Epithelial cell of esophagus (primary cell): ENCODE results near the gene TOP1.

ENCODE experiments used
- DNase-seq: peaks from one replicate; pipeline ENCODE4 v3.0.0; 2010; ENCODE audit warnings: low read depth
- H3K4me3 ChIP-seq: 2 replicates; pipeline ENCODE4 v1.5.1; 2011; ENCODE audit warnings: mild to moderate bottlenecking, low read length, control low read depth
- CTCF ChIP-seq: IDR thresholded peaks from 2 replicates; pipeline ENCODE4 v1.5.1; 2011; ENCODE audit warnings: low read depth, mild to moderate bottlenecking, low read length, control low read depth, inconsistent platforms; ENCODE audit not compliant: insufficient read depth; ENCODE audit errors: missing control alignments

TOP1 gene

GRCh38 chr20:41154436-41155176, 126.0 kb downstream of the TOP1 start:
- TF ChIP-seq CTCF = no peak
- no peak for DNase-seq
- H3K4me3 ChIP-seq = no peak overlapping the region

DNA sequence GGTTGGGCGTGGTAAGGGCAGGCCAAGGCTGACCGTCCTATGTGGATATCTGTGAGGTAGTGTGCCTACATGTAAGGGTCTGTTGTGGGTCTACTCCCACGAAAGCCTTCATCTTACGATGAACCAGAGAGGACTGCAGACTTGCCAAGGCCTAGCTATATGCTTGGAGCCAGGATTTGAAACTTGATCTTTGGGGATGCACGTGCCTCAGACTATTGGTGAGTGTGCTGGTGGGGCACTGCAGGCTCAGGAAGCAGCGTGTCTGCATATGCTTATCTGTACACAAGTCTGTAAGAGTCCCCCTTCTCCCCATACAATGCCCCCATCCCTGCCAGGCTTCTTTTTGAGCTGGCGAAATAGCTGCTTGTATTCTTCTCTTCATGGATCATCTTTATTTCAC, 126.6 kb downstream of the TOP1 start:
- H3K4me3 ChIP-seq = no peak overlapping the region
- TF ChIP-seq CTCF = no peak
- no peak for DNase-seq

DNA sequence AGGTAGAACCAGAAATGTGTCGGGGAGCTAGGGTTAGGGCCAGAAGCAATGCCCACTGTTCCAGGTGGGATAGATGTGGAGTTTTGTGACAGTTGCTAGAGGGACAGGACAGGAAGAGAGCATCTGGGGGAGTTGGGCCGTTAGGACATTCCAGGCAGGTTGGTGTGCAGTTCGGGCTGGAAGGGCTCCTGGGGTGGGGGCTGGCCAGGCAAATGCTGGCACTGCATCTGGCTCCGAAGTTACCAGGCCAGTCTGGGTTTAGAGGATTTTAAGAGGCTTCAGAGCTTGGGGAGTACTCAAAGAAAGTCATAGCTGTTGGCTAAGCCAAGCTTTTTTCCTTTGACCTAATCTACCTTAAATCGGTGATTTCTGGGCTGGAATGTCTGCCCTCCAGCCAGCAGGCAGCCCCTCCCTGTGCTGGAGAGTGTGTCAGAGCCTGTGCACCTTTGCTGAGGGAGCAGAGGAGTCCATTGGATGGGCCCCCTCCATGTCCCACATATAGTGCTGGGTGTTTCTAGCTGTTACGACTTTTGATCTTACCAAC, 129.5 kb downstream of the TOP1 start:
- no peak overlapping the region for H3K4me3 ChIP-seq
- no peak for DNase-seq
- TF ChIP-seq CTCF = no peak

DNA sequence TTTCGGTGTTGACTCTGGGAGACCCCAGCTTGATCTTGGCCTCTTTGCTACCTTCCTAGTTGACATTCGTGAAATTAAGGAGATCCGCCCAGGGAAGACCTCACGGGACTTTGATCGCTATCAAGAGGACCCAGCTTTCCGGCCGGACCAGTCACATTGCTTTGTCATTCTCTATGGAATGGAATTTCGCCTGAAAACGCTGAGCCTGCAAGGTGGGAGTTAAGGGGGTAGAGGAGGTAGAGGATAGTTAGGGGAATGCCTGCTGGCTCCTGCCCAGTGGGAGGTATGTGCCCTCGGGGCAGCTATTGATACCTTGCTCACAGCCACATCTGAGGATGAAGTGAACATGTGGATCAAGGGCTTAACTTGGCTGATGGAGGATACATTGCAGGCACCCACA, 130.9 kb downstream of the TOP1 start:
- TF ChIP-seq CTCF = no peak
- DNase-seq = no peak
- no peak overlapping the region for H3K4me3 ChIP-seq

GRCh38 chr20:41160686-41161085, 132.1 kb downstream of the TOP1 start:
- no peak overlapping the region for H3K4me3 ChIP-seq
- no peak for TF ChIP-seq CTCF
- DNase-seq = no peak

DNA sequence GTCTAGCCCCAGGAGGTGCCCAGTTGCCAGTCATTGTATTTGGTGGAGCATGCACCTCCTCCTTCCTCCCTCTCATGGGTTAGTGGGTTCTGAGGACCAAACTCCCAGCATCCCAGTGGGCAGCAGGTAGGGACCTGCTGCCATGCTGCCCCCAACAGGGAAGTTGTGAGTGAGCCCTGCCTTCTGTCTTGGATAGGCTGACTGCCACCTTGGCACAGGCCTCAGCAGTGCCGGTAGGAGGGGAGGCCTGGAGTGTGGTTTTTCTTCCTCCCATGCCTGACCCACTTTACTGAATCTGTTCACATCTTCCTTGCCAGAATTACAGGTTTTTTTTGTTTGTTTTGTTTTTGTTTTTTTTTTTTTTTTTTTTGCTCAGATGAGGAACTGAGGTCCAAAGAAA, 133.3 kb downstream of the TOP1 start:
- no peak overlapping the region for H3K4me3 ChIP-seq
- DNase-seq = no peak
- no peak for TF ChIP-seq CTCF

- H3K4me3 ChIP-seq = no peak overlapping the region
- DNase-seq = no peak
- TF ChIP-seq CTCF = no peak
These were observed 133.8 kb downstream of the TOP1 start for GRCh38 chr20:41162396-41162795.
